Measurements from ENCODE around the gene DIS3L2.
"Not testable (repeated sequence)": the region's sequence is repeated elsewhere in the genome, so short reads cannot be mapped to it uniquely, and the experiment has no call there.

Gene DIS3L2

DNA sequence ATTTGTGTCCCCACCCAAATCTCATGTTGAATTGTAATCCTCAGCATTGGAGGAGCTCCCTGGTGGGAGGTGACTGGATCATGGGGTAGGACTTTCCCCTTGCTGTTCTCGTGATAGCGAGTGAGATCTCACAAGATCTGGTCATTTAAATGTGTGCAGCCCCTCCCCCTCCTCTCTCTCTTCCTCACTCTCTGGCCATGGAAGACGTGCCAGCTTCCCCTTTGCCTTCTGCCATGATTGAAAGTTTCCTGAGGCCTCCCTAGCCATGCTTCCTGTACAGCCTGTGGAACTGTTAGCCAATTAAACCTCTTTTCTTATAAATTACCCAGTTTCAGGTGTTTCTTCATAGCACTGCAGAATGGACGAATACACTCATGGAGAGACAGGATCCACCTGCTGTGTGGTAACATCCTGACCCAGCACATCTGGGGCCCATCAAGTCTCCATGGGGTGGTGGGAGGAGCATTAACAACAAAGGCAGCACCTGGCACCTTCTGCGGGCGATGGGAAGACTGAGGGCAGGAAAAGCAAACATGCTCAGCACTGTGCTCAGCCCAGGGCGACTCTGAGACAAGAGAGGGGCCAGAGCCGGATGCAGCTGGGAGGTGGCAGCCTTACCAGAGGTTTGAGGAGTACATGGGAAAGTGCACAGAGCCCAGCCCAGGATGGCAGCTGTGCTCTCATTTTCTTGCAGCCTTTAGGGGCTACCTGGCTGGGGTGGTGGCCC lies 400.8 kb downstream of the DIS3L2 start:
- DNase-seq, result no peak

DNA sequence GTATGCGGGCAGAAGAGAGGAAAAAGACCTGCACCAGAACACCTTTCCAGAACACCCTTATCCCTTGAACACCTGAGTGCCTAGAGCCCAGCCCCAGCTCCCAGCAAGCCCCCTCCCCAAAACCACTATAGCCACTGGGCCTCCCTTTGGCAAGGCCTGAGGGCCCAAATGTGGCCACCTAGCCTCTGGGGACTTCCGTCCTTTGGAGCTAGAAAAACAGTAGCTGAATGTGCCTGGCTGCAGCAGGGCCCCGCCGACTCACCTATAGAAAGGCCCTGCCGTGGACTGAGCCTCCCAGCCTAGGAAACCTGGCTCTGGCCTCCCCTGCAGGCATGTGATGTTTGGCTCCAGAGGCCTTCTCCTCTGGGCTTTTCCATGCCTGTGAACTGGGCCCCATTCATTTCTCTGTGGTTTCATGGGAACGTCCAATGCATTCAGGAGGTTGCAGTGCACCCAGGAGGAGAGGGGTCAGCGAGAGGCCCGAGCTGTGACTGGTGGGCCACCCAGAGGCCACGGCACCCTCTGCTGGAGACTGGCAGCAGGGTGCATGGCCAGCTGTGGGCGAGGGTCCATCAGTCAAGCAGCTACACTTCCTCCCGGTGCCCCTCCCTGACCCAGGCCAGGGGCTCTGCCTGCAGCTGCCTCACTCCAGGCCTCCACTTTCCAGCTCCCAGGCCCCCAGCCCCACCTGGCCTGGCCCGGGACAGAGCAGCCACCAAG lies 401.7 kb downstream of the DIS3L2 start:
- not testable (repeated sequence) for DNase-seq

DNA sequence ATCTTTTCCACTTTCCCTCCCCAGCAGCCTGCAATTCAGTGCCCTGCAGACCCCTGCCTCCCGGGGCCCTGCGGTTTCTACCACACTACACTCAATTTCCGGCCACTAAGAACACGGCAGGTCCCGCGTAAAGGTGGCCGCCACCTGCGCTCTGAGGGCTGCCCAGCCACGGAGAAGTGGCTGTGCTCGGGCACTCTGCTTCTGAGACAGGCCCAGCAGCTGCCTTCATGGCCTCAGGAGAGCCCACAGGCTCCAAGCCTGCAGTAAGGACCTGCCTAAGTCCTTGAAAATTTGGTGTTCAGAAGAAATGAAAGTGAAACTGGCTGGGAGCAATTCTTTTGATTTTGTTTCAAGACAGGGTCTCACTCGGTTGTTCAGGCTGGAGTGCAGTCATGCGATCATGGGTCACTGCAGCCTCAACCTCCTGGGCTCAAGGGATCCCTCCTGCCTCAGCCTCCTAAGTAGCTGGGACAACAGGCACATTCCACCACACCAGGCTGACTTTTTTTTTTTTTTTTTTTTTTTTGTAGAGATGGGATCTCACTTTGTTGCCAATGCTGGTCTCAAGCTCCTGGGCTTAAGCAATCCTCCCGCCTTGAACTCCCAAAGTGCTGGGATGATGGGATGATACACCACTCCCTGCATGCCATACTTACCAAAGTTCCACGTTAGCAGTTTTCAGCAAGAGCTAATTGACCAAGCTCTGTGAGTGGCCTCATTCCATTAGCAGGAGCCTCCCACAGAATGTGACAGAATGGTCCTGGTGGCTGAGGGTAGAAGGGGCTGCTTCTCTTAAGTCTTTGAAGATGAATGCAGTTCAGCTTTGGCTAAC lies 402.5 kb downstream of the DIS3L2 start:
- DNase-seq, result no peak

DNA sequence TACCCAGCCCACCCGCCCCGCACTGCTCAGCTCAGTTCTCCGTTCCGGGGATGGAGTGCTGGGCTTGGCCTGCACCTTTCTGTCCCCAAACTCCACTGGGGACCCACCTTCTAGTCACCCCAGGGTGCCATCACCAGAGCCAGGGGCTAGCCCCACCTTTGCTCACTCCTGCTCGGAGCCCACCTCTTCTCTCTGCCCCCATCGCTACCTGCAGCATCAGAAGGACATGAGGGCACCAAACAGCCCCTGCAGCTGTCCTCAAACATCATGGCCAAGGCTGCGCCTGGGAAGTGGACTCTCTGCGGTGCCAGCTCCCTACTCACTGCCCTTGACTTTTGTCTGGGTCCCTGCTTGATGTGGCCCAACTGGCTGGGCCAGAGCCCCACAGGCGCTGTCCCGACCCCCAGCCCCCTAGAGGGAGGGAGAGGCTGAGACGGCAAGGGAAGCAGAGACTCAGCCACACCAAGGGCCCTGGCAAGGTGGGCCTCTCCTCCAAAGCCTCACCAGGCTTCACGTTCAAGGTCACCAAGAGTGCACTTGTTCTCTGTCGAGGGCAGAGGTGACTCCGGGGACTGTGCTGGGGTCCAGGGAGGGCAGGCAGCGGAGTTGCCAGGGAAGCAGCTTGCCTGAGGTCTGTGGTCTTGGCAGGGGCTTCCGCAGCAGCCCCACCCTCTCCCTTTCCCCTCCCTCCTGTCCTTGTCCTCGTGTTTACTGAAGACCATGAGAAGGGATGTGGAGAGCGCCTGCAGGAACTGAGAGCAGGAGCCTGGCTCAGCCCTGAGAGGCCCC lies 403.5 kb downstream of the DIS3L2 start:
- DNase-seq, result not testable (repeated sequence)

DNA sequence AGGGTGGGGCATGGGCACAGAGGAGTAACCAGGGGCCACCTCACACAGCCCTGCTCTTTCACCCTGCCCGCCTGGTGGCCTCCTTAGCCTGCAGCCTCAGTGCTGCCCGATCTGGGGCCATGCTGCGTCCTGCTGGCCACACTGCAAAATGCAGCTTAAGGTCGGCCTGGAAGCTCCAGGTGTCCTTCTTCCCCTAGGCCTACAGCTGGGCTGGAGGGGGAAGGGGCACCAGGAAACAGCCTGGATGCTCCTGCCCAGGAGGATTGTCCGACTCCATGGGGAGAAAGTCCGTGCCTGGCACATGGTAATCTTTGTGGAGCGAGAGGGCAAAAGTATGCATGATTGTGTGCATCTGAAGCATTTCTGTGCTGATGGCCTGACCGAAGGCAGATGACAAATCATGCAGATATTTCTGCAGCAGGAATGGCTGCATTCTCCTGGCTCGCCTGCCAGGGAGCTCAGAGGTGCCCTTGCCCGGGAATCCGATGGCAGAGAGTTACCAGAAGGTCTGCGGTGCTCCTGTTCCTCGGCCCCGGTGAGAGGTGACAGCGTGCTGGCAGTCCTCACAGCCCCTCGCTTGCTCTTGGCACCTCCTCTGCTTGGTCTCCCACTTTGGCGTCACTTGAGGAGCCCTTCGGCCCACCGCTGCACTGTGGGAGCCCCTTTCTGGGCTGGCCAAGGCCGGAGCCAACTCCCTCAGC lies 404.3 kb downstream of the DIS3L2 start:
- no peak for DNase-seq

DNA sequence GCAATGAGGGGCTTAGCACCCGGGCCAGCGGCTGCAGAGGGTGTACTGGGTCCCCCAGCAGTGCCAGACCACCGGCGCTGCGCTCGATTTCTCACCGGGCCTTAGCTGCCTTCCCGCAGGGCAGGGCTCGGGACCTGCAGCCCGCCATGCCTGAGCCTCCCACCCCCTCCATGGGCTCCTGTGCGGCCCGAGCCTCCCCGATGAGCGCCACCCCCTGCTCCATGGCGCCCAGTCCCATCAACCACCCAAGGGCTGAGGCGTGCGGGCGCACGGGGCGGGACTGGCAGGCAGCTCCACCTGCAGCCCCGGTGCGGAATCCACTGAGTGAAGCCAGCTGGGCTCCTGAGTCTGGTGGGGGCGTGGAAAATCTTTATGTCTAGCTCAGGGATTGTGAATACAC lies 404.9 kb downstream of the DIS3L2 start:
- not testable (repeated sequence) for DNase-seq

DNA sequence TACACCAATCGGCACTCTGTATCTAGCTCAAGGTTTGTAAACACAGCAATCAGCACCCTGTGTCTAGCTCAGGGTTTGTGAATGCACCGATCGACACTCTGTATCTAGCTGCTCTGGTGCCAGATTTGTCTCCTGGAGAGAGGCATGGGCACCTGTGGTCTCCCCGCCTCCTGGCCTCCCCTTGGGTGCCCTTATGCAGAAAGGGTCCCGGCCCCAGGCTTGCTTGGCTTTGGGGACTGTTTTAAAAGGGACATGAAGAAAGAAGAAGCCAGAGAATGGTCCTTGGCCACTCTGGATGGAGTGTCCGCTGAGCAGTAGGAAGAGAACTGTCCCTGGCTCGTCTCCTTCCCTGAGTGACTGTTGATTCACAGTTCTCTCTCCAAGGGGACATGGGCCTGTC lies 405.5 kb downstream of the DIS3L2 start:
- DNase-seq, result no peak

DNA sequence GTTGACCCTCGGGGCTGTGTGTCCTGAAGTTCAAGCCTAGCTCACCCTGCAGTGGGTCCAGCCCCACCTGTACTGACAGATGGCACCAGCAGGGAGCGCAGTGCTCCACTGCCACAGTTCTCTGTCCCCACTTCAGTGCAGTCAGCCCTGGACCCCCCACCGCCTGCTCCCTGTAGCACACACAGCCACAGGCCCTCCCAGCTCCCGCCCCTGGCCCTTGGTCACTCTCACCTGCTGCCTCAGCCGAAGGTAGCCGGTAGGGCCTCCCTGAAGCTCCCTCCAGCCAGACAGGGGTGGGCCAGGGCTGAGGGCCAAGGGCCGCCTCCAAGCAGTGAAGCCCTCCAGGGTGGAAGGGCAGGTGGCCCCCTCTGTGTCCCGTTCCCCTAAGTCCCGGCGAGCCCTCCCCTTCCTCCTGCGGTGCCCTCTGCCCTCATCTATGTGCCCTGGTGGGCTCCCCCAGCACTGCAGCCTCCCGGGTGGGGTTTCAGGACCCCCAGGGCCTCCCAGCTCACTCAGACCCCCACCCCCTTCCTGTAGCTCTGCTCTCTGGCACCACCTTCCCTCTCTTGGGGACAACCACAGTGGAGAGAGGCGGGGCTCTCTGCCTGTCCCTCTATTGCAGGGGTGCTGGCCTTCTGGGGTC lies 406.2 kb downstream of the DIS3L2 start:
- DNase-seq, result no peak

DNA sequence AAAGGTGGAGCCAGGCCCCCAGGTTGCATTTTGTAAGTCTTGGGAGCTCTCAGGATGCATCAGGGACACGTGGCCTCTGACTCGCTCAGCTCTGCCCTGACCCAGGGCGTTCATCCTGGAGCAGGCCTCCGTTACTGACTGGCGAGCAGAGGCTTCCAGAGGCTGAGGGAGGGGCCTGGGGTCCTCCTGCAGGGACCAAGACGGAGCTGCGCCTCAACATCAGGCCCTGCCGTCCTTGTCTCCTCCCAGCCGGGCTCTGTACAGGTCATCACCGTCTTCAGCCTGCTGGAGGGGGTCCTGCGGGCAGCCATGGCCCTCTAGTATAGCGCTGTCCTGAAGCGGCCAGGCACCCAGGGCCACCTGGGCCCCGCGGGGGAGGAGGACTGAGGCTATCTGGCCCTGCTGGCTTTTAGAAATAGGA lies 406.8 kb downstream of the DIS3L2 start:
- DNase-seq, result no peak

DNA sequence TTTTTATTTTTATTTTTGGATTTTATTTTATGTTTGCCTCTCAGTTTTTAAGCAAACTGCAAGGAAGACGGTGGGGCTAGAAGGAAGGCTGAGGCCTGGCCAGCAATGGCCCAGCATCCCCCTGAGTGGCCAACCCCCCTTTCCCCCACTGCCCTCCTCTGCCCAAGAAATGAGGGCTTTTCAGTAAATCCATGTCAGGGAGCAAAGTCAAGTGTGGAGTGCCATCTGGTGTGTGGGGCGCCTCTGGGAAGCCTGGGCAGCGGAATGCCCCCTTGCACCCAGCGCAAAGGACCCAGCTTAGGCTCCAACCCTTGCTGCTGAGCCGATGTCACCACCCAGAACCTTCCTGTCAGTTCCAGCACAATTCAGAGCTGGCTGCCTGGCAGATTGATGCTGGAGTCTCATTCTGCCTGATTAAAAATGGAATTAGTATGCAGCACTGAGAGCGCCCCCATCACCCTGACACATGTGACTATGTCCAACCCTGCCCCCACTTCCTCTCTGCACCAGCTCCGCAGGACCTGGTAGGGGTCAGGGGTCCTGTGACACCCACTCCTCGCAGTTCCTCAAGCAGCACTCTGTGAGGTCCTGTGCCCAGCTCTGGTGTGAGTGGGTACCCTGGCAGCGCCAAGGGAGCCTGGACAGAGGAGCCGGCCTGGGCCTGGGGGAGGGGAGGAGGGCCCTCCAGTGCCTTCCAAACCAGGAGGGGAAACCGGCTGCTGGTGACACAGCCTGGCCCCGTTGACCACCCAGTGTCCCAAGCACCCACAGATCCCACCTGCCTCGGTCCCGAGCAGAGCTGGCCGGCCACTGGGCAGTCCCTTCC lies 407.8 kb downstream of the DIS3L2 start:
- DNase-seq, result no peak

DNA sequence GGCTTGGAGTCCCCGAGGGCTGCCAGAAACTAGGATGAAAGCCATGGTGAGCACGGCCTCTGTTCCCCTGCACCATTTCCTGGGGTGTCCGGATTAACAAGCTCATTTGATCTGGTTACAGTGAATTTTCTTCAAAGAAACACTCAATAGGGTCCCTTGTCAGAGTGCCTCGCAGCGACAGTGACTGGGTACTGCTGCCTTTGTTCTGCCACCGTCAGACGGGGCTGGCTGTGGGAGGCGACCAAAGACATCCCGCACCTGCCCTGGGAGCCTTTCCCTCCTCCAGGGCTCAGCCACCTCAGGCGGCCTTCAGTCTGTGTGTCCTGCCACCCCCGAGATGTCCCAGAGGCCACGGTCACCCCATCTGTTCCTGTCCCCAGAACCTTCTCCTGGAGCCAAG lies 408.5 kb downstream of the DIS3L2 start:
- DNase-seq, result not testable (repeated sequence)

DNA sequence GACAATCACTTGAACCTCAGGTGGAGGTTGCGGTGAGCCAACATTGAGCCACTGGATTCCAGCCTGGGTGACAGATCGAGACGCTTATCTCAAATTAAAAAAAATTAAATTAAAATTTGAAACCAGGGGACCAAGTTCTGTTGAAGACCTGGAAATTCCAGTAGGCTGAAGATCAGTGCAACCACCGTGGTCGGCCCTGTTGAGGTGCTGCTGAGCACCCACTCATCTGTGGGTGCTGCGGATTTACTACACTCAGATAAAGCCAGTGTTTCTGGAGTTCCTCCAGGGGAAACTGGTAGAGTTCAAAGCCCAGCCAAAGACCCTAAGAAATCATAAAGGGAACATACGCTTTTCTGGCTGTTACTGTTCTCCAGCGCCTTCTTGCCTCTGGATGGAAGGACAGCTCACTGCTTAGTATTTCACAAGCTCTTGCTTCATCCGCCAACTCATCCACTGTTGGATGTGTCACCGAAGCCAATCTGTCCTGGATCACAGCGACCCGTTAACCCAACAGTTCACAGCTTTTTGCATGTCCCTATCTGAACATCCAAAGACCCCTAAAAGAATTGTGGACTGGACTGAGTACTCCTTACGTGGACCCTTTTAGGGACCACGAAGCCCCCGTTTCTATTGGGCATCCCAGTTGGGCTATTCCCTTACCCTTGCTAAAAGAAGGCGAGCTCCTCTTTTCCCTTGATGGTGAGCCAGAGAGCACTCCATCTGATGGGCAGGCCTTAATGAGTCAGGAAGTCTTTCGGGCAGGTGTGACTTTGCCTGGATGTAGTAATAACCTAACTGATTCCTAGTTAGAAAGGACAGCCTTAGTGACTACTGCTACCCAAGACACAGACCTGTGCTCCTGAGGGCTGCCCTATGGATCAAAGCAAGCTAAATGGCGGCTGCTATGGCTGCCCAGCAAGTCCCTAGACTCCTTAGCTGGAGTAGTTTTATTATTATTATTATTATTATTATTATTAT lies 411.0 kb downstream of the DIS3L2 start:
- no peak for DNase-seq

DNA sequence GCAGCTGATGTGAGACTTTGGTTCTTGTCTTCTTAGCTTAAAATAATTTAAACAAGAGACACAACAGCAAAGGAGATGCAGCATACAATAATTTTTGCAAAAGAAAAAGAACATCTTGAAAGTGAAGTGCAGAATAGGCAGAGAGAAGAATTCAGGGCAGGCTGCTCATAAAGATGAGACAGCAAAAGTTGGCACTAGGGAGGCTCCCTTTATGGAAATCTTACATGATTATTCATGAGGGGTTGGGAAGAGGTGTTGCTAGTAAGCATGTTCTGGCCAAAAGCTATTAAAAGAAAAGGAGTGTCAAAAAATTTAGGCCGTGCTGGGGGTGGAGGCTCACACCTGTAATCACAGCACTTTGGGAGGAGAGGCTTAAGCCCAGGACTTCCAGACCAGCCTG lies 412.8 kb downstream of the DIS3L2 start:
- DNase-seq, result no peak

DNA sequence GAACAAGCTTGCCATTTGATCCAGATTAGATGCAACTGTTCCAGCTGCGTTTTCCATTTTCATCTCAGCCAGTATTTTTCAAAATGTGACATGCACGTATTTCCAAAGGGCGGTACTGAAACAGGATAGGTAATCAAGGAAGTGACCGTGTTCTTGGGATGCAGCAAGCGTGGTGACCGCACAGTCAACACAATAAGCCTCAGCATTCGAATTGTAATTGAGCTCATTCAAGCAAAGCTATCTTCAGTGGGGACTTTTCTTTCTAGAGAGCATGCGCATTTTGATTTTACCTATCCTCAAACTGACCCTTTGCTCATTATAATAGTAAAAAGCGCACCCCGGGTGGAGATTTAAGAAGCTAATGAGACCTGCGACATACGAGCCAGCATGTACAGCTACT lies 413.7 kb downstream of the DIS3L2 start:
- no peak for DNase-seq

DNA sequence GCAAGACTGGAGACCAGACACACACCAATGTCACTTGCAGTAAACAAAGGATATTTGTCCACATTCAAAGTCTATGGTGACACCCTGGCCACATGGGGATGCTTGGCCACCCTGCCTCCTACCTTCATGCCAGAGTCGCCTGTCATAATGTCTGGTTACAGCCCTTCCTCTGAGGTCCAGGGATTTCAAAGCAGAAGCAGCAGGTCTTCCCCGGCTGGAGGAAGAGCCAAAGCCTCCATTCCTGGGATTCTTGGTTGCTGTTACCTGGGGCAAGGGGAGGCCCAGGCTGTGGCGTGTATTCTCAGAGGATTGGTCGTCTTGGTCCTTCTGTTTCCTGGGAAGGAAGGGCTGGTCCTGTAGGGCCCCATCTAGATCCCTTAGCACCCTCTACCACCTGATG lies 414.7 kb downstream of the DIS3L2 start:
- DNase-seq, result no peak

DNA sequence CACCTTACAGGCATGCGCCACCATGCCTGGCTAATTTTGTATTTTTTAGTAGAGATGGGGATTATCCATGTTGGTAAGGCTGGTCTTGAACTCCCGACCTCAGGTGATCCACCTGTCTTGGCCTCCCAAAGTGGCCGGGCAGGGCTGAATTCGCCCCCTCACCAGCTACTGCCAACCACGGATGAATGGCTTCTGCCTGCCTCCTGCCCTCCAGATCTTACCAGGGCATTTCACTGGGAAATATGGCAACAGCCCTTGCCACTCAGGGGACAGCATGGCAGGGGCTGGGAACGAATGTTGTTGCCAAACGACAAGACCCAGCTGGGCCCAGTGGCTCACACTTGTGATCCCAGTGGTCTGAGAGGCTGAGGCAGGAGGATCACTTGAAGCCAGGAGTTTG lies 415.2 kb downstream of the DIS3L2 start:
- DNase-seq, result no peak

DNA sequence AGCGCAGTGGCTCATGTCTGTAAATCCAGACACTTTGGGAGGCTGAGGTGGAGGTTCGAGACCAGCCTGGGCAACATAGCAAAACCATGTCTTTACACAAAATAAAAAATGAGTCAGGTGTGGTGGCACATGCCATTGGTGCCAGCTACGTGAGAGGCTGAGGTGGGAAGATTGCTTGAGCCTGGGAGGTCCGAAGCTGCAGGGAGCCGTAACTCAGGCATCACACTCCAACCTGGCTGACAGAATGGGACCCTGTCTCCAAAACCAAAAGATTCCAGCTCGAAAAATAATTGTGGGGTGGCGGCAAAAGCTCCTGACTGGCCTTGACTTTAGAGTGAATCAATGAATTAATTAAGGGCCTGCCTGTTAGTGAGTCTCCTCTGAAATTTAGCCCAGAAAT lies 415.8 kb downstream of the DIS3L2 start:
- DNase-seq, result no peak

DNA sequence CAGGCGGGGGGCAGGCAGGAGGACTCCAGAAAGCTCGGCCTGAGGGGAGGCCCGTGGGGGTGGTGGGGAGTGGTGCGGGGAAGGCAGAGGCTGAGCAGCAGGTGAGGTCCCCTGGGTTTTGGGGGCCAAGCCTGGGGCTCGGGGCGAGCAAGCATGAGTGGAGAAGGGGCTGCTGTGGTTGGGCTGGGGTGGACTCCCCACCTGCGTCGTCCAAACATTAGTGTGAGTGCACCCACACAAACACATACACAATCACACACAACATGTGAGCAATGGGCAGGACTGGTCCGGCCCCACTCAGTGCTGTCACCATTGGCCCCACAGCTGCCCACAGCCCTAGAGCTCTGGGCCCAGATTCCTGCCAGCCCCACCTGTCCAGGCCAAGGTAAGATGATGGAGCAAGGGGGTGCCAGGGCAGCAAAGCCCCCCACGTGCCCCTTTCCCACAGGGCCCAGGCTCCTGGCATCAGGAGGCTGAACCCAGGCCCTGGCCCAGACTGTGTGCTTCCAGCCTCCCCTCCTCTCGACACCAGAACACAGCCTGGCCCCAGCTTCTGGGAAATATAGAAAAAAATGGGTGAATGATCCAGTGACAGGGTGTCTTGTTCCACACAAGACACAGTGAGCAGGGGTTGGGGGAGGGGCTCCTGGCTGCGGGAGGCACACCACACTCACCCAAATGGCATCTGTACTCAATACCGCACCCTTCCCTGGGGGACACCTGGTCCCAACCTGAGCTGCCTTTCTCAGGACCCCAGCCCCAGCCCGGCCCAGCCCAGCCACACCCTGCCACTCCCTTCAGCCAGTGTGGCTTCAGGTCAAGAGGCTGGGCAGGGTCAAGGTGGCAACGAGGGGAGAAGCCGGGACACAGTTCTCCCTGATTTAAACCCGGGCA lies 416.6 kb downstream of the DIS3L2 start:
- no peak for DNase-seq
